H9 (cell line): Measurements from ENCODE around the gene CLIP3. TPM values are rescaled to one million over a fixed set of nuclear protein-coding genes. Genes with fewer than 3 reads are reported as not detected.

Source experiments
- DNase-seq: peaks from one replicate; pipeline ENCODE4 v3.0.0-alpha.2; 2017
- H2AFZ ChIP-seq: one replicate; pipeline ENCODE4 v1.6.1; 2013; ENCODE audit warnings: mild to moderate bottlenecking, low read length, control low read depth, moderate library complexity
- H2AK5ac ChIP-seq: 2 replicates; pipeline ENCODE4 v1.6.1; 2013; ENCODE audit warnings: low read length, control low read depth, mixed read lengths; ENCODE audit not compliant: insufficient read length
- H2BK120ac ChIP-seq: one replicate; pipeline ENCODE4 v1.6.1; 2013; ENCODE audit warnings: low read depth, mild to moderate bottlenecking, low read length, control low read depth, inconsistent platforms; ENCODE audit not compliant: poor library complexity, severe bottlenecking
- H2BK12ac ChIP-seq: 2 replicates; pipeline ENCODE4 v1.6.1; 2013; ENCODE audit warnings: low read length, control low read depth, mixed read lengths, low read depth; ENCODE audit not compliant: insufficient read length
- H2BK15ac ChIP-seq: 2 replicates; pipeline ENCODE4 v1.6.1; 2013; ENCODE audit warnings: low read depth, low read length, control low read depth
- H2BK20ac ChIP-seq: one replicate; pipeline ENCODE4 v1.6.1; 2013; ENCODE audit warnings: low read depth, mild to moderate bottlenecking, low read length, control low read depth, inconsistent platforms; ENCODE audit not compliant: poor library complexity, severe bottlenecking
- H2BK5ac ChIP-seq: 2 replicates; pipeline ENCODE4 v1.6.1; 2013; ENCODE audit warnings: low read length, control low read depth, mixed read lengths; ENCODE audit not compliant: insufficient read length
- H3K14ac ChIP-seq: 2 replicates; pipeline ENCODE4 v1.6.1; 2013; ENCODE audit warnings: low read length, control low read depth; ENCODE audit not compliant: insufficient read depth
- H3K18ac ChIP-seq: 2 replicates; pipeline ENCODE4 v1.6.1; 2013; ENCODE audit warnings: low read depth, mild to moderate bottlenecking, mixed read lengths, low read length, control low read depth; ENCODE audit not compliant: insufficient read length
- H3K23ac ChIP-seq: 2 replicates; pipeline ENCODE4 v1.6.1; 2013; ENCODE audit warnings: low read length, control low read depth, mixed read lengths, low read depth; ENCODE audit not compliant: insufficient read length
- H3K23me2 ChIP-seq: 2 replicates; pipeline ENCODE4 v1.6.1; 2013; ENCODE audit warnings: low read depth, mild to moderate bottlenecking, mixed read lengths, low read length, control low read depth; ENCODE audit not compliant: insufficient read length, poor library complexity, severe bottlenecking
- H3K27ac ChIP-seq: 2 replicates; pipeline ENCODE4 v1.5.1; 2013; ENCODE audit warnings: low read length, control low read depth, mixed read lengths, low read depth; ENCODE audit not compliant: insufficient read length
- H3K27me3 ChIP-seq: 2 replicates; pipeline ENCODE4 v1.6.1; 2013; ENCODE audit warnings: low read length, control low read depth, inconsistent platforms; ENCODE audit not compliant: insufficient read depth
- H3K4ac ChIP-seq: 2 replicates; pipeline ENCODE4 v1.6.1; 2013; ENCODE audit warnings: low read depth, mild to moderate bottlenecking, control low read depth, inconsistent platforms, low read length, moderate library complexity
- H3K4me1 ChIP-seq: 2 replicates; pipeline ENCODE4 v1.6.1; 2013; ENCODE audit warnings: low read length, control low read depth, inconsistent platforms; ENCODE audit not compliant: insufficient read depth
- H3K4me2 ChIP-seq: 2 replicates; pipeline ENCODE4 v1.6.1; 2013; ENCODE audit warnings: low read length, control low read depth, mixed read lengths; ENCODE audit not compliant: insufficient read length, insufficient read depth
- H3K56ac ChIP-seq: 2 replicates; pipeline ENCODE4 v1.6.1; 2013; ENCODE audit warnings: low read depth, mild to moderate bottlenecking, mixed read lengths, low read length, control low read depth; ENCODE audit not compliant: insufficient read length
- H3K79me1 ChIP-seq: 2 replicates; pipeline ENCODE4 v1.6.1; 2013; ENCODE audit warnings: low read depth, mild to moderate bottlenecking, moderate library complexity, low read length, control low read depth, inconsistent platforms; ENCODE audit not compliant: insufficient read depth, poor library complexity, severe bottlenecking
- H3K79me2 ChIP-seq: 2 replicates; pipeline ENCODE4 v1.6.1; 2013; ENCODE audit warnings: low read length, control low read depth, inconsistent platforms; ENCODE audit not compliant: insufficient read depth
- H3K9ac ChIP-seq: 2 replicates; pipeline ENCODE4 v1.6.1; 2013; ENCODE audit warnings: low read length, control low read depth, mixed read lengths; ENCODE audit not compliant: insufficient read length; ENCODE audit errors: extremely low read depth
- H3K9me3 ChIP-seq: one replicate; pipeline ENCODE4 v1.6.1; 2013; ENCODE audit warnings: low read depth, low read length, inconsistent platforms; ENCODE audit not compliant: control insufficient read depth
- H3T11ph ChIP-seq: one replicate; pipeline ENCODE4 v1.6.1; 2013; ENCODE audit warnings: mild to moderate bottlenecking, low read length, control low read depth, inconsistent platforms
- H4K20me1 ChIP-seq: one replicate; pipeline ENCODE4 v1.6.1; 2013; ENCODE audit not compliant: control insufficient read depth, insufficient read length, insufficient read depth
- H4K5ac ChIP-seq: 2 replicates; pipeline ENCODE4 v1.6.1; 2013; ENCODE audit warnings: low read depth, mild to moderate bottlenecking, mixed read lengths, low read length, control low read depth; ENCODE audit not compliant: insufficient read length
- H4K8ac ChIP-seq: replicated peaks from 2 replicates; pipeline ENCODE4 v1.6.1; 2013; ENCODE audit warnings: low read length, control low read depth, mixed read lengths, low read depth; ENCODE audit not compliant: insufficient read length
- H4K91ac ChIP-seq: 2 replicates; pipeline ENCODE4 v1.6.1; 2013; ENCODE audit warnings: low read depth, mild to moderate bottlenecking, moderate library complexity, mixed read lengths, low read length, control low read depth; ENCODE audit not compliant: insufficient read length
- H3K27ac Mint-ChIP-seq, 3 experiments: 2 replicates in 2 of 3; 3 replicates in 1 of 3; pipeline ENCODE4 v1.8.0; 2020 to 2021; ENCODE audit warnings: mixed read lengths in 3 of 3, mild to moderate bottlenecking in 1 of 3, moderate library complexity in 1 of 3
- H3K27me3 Mint-ChIP-seq: 2 replicates; pipeline ENCODE4 v1.8.0; 2021; ENCODE audit warnings: low read depth, mild to moderate bottlenecking, moderate library complexity, mixed read lengths
- H3K36me3 Mint-ChIP-seq, 3 experiments: 2 replicates in 2 of 3; 3 replicates in 1 of 3; pipeline ENCODE4 v1.8.0; 2020 to 2021; ENCODE audit warnings: low read depth in 3 of 3, mixed read lengths in 3 of 3; ENCODE audit not compliant: insufficient read depth in 1 of 3
- H3K4me1 Mint-ChIP-seq, 2 experiments: 2 replicates each; pipeline ENCODE4 v1.8.0; 2020; ENCODE audit warnings: mixed read lengths in 2 of 2
- H3K4me3 Mint-ChIP-seq, 2 experiments: 2 replicates in 1 of 2; 3 replicates in 1 of 2; pipeline ENCODE4 v1.8.0; 2020 to 2021; ENCODE audit warnings: mild to moderate bottlenecking in 2 of 2, mixed read lengths in 2 of 2, moderate library complexity in 1 of 2
- H3K9me3 Mint-ChIP-seq, 2 experiments: 2 replicates in 1 of 2; 3 replicates in 1 of 2; pipeline ENCODE4 v1.8.0; 2020; ENCODE audit warnings: mild to moderate bottlenecking in 2 of 2, mixed read lengths in 2 of 2, moderate library complexity in 1 of 2
- WGBS: extraction: QIAGEN DNeasy Blood & Tissue Kit; methylation state at CpG from one replicate; pipeline ENCODE4 v1.1.7; 2013; ENCODE audit warnings: missing lambda C conversion rate, low lambda C conversion rate, mixed read lengths; ENCODE audit not compliant: insufficient read length; ENCODE audit errors: extremely low coverage; 5-methylcytosine and 5-hydroxymethylcytosine counted together
- total RNA-seq: library from RNA; stranded (reverse); gene quantifications from 2 replicates; pipeline ENCODE4 v1.2.1, GENCODE V29; 2021
- TF ChIP-seq, protein P1 (sequence below): fragments of 200-600 bp; sonication (generic); conservative IDR thresholded peaks from 3 replicates; pipeline ENCODE4 v1.8.0; 2021; ENCODE audit warnings: antibody characterized with exemption, mild to moderate bottlenecking

The CLIP3 gene
- total RNA-seq, 1 experiment from 2014 or later, result 19.7 TPM

GRCh38 chr19:35978832-35979365 is 53.8 kb downstream of the CLIP3 start:
- Histone ChIP-seq H2BK12ac (no peak overlapping the region), H3K18ac (no peak overlapping the region), H3K56ac (no peak overlapping the region), H3T11ph (no peak overlapping the region), H3K9me3 (no peaks in the 10 kb centered on the region), H3K27ac (no peak overlapping the region), H3K9ac (no peak overlapping the region), H4K5ac (no peak overlapping the region), H2BK120ac (no peak overlapping the region), H3K23ac (no peak overlapping the region), H3K27me3 (no peaks in the 10 kb centered on the region), H3K23me2 (no peaks in the 10 kb centered on the region), H3K79me1 (no peaks in the 10 kb centered on the region), H4K20me1 (no peaks in the 10 kb centered on the region), H3K4ac (no peak overlapping the region), H2BK20ac (no peak overlapping the region), H3K4me2 (no peak overlapping the region), H2AK5ac (no peak overlapping the region), H3K14ac (no peak overlapping the region; the same call in 1 of the 2 replicates), H3K79me2 (no peaks in the 10 kb centered on the region), H3K4me1 (no peaks in the 10 kb centered on the region), H4K91ac (no peak overlapping the region), H2BK15ac (no peak overlapping the region), H2BK5ac (no peak overlapping the region), H2AFZ (no peak overlapping the region), H4K8ac (no peak overlapping the region)
- no CpG with 5 or more reads among the region's 20 CpGs for WGBS
- H3K4me3 Mint-ChIP-seq, result peak overlapping the region in 1 of 2 experiments; percentile 42; a peak in 2 of 5 replicates
- H3K9me3 Mint-ChIP-seq, result no peaks in the 10 kb centered on the region; a peak in 2 of 5 replicates
- H3K36me3 Mint-ChIP-seq, result no peaks in the 10 kb centered on the region
- H3K27me3 Mint-ChIP-seq, result peaks cover 47% of the 10 kb centered on the region
- no peak for DNase-seq
- H3K27ac Mint-ChIP-seq, result no peak overlapping the region
- peaks cover 15 to 19% of the 10 kb centered on the region in 2 experiments for H3K4me1 Mint-ChIP-seq
- TF ChIP-seq, protein P1, sequence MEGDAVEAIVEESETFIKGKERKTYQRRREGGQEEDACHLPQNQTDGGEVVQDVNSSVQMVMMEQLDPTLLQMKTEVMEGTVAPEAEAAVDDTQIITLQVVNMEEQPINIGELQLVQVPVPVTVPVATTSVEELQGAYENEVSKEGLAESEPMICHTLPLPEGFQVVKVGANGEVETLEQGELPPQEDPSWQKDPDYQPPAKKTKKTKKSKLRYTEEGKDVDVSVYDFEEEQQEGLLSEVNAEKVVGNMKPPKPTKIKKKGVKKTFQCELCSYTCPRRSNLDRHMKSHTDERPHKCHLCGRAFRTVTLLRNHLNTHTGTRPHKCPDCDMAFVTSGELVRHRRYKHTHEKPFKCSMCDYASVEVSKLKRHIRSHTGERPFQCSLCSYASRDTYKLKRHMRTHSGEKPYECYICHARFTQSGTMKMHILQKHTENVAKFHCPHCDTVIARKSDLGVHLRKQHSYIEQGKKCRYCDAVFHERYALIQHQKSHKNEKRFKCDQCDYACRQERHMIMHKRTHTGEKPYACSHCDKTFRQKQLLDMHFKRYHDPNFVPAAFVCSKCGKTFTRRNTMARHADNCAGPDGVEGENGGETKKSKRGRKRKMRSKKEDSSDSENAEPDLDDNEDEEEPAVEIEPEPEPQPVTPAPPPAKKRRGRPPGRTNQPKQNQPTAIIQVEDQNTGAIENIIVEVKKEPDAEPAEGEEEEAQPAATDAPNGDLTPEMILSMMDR, result no peak
